Measurements from ENCODE around the gene HBEGF.
A peak's percentile ranks its signal among the peaks of the same experiment; 100 is the strongest.

HBEGF gene

DNA sequence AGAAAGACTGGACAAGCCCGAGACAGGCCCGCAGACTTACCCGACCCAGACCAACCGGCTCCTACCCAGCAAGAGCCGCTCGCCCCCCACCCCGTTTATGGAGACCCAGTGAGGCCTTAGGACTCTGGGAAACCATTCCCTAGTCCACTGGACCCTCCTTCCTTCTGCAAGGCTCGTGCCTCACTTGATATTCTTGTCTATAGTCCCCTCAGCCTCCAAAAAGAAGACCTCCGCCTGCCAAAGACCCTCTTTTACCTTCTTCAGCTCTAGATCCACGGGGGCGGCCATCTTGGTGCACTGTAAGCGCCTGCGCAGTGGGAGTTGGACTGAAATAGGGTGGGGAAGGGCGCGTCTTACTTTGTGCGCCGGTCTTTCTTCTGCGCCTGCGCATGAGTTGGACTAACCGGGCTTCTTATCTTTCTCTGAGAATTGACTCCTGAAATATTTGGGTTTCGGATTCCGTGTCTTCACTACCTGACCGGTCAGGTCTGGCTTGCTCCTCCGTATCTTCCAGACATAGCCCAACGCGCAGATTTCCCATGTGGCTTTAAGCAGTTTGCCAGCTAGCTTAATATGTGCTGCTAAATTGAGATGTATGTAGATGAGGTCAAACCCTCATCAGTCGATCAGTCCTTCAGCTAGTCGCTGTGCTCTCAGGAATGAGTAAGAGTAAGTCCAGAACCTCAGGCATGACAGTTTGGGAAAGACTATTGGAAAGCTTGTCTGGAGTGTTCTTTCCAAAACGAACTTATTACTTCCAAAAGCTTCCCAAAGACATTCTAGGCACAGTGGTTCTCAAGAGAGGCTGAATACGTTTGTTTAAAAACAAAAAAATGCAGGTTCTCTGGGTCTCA lies 43.4 kb downstream of the HBEGF start, which contains the start of gene PFDN1:
TSS of gene PFDN1 (minus strand) at position 316 of the 854 bp plus-strand sequence. CDS start at position 288, 28 bp downstream.
- DNase-seq (ENCODE audit: low read depth, low spot score): peak; percentile 98

DNA sequence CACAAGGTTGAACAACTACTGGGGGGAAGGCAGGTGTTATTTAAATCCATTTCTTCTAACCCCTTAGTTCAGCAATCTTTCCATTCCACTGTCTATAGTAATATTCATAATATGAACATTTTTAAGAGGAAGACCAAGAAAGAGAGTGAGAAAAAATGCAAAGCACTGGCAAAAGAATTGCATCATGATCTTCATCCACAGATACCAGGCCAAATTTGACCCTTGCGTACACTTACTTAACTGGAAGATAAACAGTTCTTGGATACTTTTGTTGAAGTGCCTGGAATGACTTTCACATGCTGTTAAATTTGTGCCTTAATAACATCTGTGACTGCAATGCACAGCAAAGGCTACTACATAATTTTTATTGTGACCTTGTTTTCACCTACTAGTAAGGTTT lies 45.3 kb downstream of the HBEGF start:
- DNase-seq (ENCODE audit: low read depth, low spot score): no peak

DNA sequence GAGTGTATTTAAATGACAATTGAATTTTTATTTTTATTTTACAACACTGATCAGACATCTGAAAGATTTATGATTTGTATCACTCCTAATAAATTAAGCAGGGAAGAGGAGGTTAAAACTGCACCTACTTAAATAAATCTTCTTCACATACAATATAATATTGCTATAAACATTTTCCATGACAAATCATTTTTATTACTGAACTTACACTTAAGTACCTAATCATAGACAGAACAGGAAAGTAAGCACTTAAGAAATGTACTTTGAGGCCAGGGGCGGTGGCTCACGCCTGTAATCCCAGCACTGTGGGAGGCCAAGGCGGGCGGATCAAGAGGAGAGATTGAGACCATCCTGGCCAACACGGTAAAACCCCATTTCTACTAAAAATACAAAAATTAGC lies 47.3 kb downstream of the HBEGF start:
- DNase-seq (ENCODE audit: low read depth, low spot score): no peak

DNA sequence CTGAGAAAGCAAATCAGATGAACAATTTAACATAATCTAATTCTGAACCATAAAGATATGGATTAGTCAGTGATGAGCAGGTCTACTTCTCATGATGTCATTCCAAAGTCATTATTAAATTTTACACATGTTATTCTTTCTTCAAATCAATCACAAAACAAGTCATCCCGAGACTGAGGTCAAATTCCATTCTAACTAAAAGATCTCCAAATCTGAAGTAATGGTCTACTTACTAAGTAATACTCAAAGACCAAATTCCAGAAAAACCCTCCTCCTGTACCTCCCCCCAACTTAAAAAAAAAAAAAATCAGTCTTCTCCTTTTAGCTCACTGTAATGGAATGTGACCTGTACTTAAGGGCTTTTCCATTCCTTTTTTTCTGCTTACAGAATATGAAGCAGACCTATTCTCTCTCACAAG lies 48.2 kb downstream of the HBEGF start:
- DNase-seq (ENCODE audit: low read depth, low spot score): no peak

DNA sequence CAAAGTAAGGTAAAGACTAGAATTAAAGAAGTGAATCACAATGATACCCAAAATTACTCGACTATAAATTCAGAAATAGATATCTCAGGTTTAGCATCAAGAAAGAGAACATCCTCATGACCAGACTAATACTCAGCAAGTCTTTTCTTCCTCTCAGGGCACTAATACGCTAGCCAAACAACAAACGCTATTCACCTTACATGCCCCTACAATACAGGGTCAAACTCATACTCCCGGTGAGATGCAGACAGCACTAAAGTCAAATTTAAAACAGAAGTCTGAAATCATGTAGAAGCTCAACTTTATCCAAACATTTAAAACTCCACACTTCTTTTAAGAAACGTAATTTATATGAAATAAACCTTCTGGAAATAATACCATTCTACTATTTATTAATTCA lies 49.1 kb downstream of the HBEGF start:
- no peak for DNase-seq (ENCODE audit: low read depth, low spot score)

DNA sequence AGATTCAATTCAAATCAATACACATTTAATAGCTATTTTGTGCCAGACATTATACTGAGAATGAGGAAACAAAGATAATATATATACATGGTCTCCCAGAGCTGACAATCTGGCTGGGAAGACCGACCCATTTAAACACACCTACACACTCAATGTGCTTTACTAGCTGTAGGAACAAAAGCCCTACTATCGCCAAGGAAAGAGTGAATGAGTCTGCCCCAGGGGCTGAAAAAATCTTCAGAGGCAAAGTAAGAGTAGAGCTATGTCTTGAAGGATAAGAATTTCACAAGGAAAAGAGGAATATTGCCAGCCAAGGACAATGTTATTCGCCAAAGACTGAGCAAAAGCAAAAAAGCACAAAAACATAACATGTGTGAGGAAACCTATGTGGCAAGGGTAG lies 50.1 kb downstream of the HBEGF start:
- DNase-seq (ENCODE audit: low read depth, low spot score): peak; percentile 29

DNA sequence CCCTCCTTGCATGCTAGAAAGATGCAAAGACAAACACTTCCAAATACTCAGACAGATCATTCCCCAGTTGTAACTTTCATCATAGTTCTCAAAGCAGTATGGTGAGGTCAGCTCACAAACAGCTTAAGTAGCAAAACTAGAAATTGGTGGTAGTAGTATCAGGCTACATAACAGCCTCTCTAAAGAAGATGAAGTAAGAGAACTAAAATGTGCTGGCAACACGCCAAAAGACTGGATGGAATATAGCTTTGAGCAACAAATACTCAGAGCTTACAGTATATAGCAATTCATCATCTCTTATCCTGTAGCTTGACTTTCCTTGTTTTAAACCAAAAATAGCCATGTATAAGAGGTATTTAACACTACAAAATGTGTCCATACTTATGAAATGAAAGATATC lies 51.0 kb downstream of the HBEGF start:
- no peak for DNase-seq (ENCODE audit: low read depth, low spot score)

DNA sequence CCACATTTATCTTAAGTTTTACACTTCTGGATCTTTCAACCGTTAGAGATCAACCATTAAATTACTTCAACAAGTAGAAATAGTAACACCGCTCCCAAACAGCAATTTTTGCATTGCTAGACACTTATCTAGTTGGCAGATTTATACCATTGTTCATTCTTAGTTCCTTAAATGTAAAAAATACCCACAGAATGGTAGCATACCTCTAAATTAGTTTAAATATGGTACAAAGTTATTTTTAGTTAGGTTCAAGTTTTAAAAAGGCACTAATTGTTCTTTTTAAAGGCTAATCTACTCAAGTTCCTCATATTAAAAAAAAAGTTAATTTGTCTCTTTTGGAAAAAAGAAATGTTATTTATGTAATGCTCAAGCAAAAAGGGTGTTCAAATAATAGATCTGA lies 51.6 kb downstream of the HBEGF start:
- no peak for DNase-seq (ENCODE audit: low read depth, low spot score)

DNA sequence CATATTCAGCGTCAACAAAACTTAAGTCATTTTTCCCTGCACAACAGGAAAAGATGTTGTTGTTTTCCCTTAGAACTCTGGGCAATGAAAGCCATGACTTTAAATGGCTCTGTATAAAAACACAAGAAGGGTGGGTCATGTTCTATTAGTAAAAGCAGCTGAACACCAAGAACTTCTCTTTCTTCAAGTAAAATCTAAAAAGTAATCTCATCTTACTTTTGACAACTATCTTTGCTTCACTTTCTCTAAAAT lies 52.6 kb downstream of the HBEGF start:
- DNase-seq (ENCODE audit: low read depth, low spot score): no peak

DNA sequence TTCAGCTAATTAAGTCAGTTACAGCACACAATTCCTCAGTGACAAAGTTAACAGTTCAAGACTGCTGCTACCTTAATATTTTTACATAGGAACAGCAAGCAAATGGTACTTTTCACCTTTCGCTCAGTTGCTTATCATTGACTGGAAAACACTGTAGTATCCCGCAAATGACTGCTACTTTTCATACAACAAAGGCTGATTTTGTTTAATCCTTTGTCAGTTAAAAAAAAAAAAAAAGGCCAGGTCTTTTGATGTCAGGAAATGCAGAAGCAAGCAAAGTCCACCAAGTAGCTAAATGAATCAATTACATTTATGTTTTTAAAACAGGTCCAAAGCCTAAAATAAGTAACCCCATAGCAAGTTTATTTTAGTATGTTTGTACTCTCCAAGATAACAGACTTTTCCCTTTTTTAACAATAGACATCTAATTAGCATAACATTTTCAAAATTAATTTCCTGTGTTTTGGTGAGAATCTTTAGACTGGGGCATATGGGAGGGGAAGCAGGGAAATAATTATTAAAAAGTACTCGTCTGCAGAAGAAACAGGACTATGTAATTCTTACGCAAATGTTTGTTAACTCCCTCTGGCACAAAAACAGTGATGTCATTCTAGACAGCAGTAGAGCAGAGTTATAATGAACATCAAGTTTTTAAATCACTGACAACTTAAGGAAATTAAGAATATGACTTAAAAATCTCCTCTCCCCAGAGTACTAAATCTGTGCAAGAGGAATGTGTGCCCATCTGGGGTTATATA lies 53.1 kb downstream of the HBEGF start:
- DNase-seq (ENCODE audit: low read depth, low spot score): no peak

DNA sequence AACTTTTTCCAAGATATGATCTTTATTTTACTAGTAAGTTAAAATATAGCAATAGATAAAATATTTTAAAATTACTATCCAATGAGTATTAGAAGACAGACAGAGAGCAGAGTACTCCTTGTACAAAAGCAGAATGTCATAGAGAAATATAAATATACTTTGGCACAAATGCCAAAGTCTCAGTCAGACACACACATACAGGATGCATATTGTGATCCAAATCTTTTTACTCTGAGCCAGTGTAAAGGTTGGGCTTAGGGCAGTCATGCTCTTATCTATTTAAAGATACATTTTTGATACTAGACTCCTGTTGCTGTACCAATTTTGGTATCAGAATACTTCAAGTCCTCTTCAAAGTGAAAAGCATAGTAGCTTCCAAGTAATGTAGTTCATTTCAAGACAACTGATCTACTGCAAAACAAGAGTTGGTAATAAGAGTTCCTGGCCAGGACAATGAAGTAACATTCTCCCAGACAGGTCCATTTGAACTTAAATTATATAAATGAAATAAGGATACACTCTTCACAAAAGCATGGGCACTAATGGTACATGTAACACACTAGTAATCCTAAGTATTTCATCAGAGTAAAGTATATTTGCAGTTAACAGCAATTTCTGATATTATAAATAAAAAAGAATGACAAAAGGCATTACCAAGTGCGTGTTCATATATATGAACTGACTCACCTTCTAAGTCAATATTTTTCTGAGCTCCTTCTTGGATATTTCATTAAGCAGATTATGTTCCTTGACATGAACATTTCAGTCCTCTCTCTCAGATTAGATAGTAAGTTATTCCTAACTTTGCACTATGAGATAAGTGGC lies 54.0 kb downstream of the HBEGF start:
- DNase-seq (ENCODE audit: low read depth, low spot score): no peak

DNA sequence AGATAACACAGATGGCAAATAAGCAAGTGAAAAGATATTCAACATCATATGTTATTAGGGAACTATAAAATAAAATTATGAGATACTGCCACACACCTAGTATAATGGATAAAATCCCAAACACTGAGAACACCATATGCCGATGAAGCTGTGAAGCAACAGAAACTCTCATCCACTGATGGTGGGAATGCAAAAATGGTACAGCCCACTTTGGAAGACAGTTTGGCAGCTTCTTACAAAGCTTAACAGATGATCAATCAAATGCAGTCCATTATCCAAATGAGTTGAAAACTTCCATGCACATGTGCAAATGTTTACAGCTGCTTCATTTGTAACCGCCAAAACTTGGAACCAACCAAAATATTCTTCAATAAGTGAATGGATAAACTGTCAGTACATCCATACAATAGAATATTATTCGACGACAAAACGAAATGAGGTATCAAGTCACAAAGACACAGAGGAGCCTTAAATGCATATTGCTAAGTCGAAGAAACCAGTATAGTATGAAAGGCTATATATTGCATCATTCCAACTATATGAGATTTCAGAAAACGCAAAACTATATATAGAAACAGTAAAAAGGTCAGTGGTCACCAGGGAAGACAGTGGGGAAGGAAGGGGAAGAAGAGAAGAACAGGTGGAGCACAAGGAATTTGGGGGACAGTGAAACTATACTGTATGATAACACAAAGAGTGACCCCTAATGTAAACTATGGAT lies 58.4 kb downstream of the HBEGF start:
- no peak for DNase-seq (ENCODE audit: low read depth, low spot score)

DNA sequence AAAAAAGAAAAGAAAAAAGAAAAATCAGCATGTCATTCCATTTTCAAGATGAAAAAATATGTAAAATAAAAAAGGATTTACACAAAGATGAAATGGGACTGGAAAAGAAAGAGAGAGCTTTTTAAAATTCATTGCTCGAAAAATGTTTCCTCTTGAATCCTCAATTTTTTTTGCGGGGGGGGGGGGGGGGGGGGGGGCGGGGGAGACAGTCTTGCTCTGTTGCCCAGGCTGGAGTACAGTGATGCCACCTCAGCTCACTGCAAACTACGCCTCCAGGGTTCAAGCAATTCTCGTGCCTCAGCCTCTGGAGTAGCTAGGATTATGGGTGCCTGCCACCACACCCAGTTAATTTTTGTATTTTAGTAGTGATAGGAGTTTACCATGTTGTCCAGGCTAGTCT lies 60.0 kb downstream of the HBEGF start:
- no peak for DNase-seq (ENCODE audit: low read depth, low spot score)

DNA sequence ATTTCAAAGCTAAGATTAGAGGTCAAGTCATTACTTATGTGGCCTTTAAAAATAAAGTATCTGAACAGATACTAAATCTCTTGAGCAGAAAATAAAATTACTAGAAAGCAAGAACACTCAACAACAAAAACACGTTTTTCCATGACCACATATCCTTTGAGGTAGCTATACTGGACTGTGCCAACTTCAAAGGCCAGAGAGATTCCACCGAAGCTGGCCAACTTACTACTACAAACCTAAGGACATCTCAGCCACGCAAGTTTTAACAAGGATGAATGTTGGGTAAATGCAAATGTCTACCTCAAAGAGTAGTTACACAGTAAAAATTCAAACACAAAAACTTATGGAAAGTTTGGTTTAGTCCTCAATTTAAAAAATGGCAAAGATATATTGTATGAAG lies 62.4 kb downstream of the HBEGF start:
- DNase-seq (ENCODE audit: low read depth, low spot score): no peak

Measured in ELF-1 (cell line).